ENCODE data around the gene PRDX5.

Gene PRDX5

GRCh38 chr11:64284962-64285884, 32.7 kb upstream of the PRDX5 start, which contains the start of gene GPR137:
TSS of gene GPR137 (plus strand) at chr11:64285848. CDS start at chr11:64286525, 677 bp downstream.
- DNase-seq (ENCODE audit: low read depth), result no peak
- no peak for TF ChIP-seq CTCF (IDR thresholded peaks at IDR 0.05; ENCODE audit: control insufficient read depth, extremely low read depth, insufficient read depth)
- H3K4me3 ChIP-seq (ENCODE audit: low read depth, low read length), result peak within 1 kb of the TSS; percentile 82

- peak; percentile 41 for TF ChIP-seq CTCF (IDR thresholded peaks at IDR 0.05; ENCODE audit: control insufficient read depth, extremely low read depth, insufficient read depth)
- DNase-seq (ENCODE audit: low read depth), result no peak
- peak overlapping the region; percentile 82 for H3K4me3 ChIP-seq (ENCODE audit: low read depth, low read length)
Observed at GRCh38 chr11:64285885-64286800, 31.8 kb upstream of the PRDX5 start.

GRCh38 chr11:64286801-64287159, 31.1 kb upstream of the PRDX5 start:
- no peak for TF ChIP-seq CTCF (IDR thresholded peaks at IDR 0.05; ENCODE audit: control insufficient read depth, extremely low read depth, insufficient read depth)
- no peak for DNase-seq (ENCODE audit: low read depth)
- peak overlapping the region; percentile 82; the same call in 1 of the 2 replicates for H3K4me3 ChIP-seq (ENCODE audit: low read depth, low read length)

GRCh38 chr11:64287676-64288352, 30.1 kb upstream of the PRDX5 start:
- no peak for TF ChIP-seq CTCF (IDR thresholded peaks at IDR 0.05; ENCODE audit: control insufficient read depth, extremely low read depth, insufficient read depth)
- H3K4me3 ChIP-seq (ENCODE audit: low read depth, low read length), result no peak overlapping the region
- no peak for DNase-seq (ENCODE audit: low read depth)

GRCh38 chr11:64288353-64288750, 29.6 kb upstream of the PRDX5 start:
- no peak for TF ChIP-seq CTCF (IDR thresholded peaks at IDR 0.05; ENCODE audit: control insufficient read depth, extremely low read depth, insufficient read depth)
- H3K4me3 ChIP-seq (ENCODE audit: low read depth, low read length), result no peak overlapping the region
- no peak for DNase-seq (ENCODE audit: low read depth)

GRCh38 chr11:64289002-64289564, 28.8 kb upstream of the PRDX5 start:
- no peak overlapping the region for H3K4me3 ChIP-seq (ENCODE audit: low read depth, low read length)
- no peak for DNase-seq (ENCODE audit: low read depth)
- TF ChIP-seq CTCF (IDR thresholded peaks at IDR 0.05; ENCODE audit: control insufficient read depth, extremely low read depth, insufficient read depth), result no peak
